Stimulated activated naive B cell treated with anti-CD40 and anti-IgM and Interleukin-4, amounts not matched to agents 10 μg/mL and 1 μg/mL and 100 μg/mL, for 72 hours (primary cell): ENCODE data around the gene OTUB1.

Experiments
- ATAC-seq, 2 donors: fragments of 150-1000 bp; cut with Tn5 transposase; replicated peaks; 2 replicates each; pipeline ENCODE4 v1.10.0; 2021; ENCODE audit warnings: moderate library complexity in 1 of 2
- DNase-seq: peaks from one replicate; pipeline ENCODE4 v3.0.0; 2021
- H3K27ac Mint-ChIP-seq: one replicate; pipeline ENCODE4 v1.8.0; 2022; ENCODE audit warnings: mild to moderate bottlenecking, mixed read lengths
- H3K27me3 Mint-ChIP-seq, 2 donors: one replicate each; pipeline ENCODE4 v1.8.0; 2022; ENCODE audit warnings: mixed read lengths in 2 of 2
- H3K36me3 Mint-ChIP-seq, 2 donors: one replicate each; pipeline ENCODE4 v1.8.0; 2022; ENCODE audit warnings: mixed read lengths in 2 of 2, mild to moderate bottlenecking in 1 of 2
- H3K4me1 Mint-ChIP-seq, 2 donors: one replicate each; pipeline ENCODE4 v1.8.0; 2022; ENCODE audit warnings: mixed read lengths in 2 of 2, mild to moderate bottlenecking in 1 of 2
- H3K4me3 Mint-ChIP-seq, 2 donors: one replicate each; pipeline ENCODE4 v1.8.0; 2022; ENCODE audit warnings: mild to moderate bottlenecking in 2 of 2, mixed read lengths in 2 of 2, moderate library complexity in 1 of 2
- H3K9me3 Mint-ChIP-seq, 2 donors: one replicate each; pipeline ENCODE4 v1.8.0; 2022; ENCODE audit warnings: mixed read lengths in 2 of 2, mild to moderate bottlenecking in 1 of 2

The OTUB1 gene

DNA sequence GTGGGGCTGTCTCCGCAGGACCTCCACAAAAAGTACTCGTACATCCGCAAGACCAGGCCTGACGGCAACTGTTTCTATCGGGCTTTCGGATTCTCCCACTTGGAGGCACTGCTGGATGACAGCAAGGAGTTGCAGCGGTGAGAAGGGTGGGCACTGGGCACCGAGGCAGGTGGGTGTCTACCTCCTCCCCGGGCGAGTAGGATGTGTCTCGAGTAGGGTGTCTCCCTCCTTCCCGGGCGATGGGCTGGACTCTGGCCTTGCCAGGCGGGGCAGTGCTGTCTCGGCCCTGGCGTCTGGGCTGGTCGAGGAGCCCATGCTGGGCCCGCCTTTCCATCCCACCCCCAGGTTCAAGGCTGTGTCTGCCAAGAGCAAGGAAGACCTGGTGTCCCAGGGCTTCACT lies 10.3 kb downstream of the OTUB1 start:
- peaks cover 27 to 60% of the 10 kb centered on the region in 2 donors for H3K4me1 Mint-ChIP-seq
- H3K27me3 Mint-ChIP-seq: peaks cover 3 to 7% of the 10 kb centered on the region in 2 donors
- no peak for ATAC-seq
- no peak overlapping the region for H3K27ac Mint-ChIP-seq
- no peak for DNase-seq
- H3K9me3 Mint-ChIP-seq: no peaks in the 10 kb centered on the region
- no peak overlapping the region for H3K4me3 Mint-ChIP-seq
- H3K36me3 Mint-ChIP-seq: peaks cover 52 to 69% of the 10 kb centered on the region in 2 donors

DNA sequence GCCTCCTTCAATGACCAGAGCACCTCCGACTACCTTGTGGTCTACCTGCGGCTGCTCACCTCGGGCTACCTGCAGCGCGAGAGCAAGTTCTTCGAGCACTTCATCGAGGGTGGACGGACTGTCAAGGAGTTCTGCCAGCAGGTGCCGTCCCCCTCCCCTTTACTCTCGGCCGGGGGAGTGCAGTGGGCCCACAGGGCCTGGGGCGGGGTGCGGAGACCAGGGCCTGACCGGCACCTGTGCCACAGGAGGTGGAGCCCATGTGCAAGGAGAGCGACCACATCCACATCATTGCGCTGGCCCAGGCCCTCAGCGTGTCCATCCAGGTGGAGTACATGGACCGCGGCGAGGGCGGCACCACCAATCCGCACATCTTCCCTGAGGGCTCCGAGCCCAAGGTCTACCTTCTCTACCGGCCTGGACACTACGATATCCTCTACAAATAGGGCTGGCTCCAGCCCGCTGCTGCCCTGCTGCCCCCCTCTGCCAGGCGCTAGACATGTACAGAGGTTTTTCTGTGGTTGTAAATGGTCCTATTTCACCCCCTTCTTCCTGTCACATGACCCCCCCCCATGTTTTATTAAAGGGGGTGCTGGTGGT lies 11.0 kb downstream of the OTUB1 start:
- H3K9me3 Mint-ChIP-seq: no peaks in the 10 kb centered on the region
- H3K27ac Mint-ChIP-seq: no peak overlapping the region
- H3K4me1 Mint-ChIP-seq: peaks cover 28 to 62% of the 10 kb centered on the region in 2 donors
- peaks cover 7 to 14% of the 10 kb centered on the region in 2 donors for H3K27me3 Mint-ChIP-seq
- H3K4me3 Mint-ChIP-seq: no peak overlapping the region
- peaks cover 46 to 62% of the 10 kb centered on the region in 2 donors for H3K36me3 Mint-ChIP-seq
- no peak for ATAC-seq
- DNase-seq: no peak

DNA sequence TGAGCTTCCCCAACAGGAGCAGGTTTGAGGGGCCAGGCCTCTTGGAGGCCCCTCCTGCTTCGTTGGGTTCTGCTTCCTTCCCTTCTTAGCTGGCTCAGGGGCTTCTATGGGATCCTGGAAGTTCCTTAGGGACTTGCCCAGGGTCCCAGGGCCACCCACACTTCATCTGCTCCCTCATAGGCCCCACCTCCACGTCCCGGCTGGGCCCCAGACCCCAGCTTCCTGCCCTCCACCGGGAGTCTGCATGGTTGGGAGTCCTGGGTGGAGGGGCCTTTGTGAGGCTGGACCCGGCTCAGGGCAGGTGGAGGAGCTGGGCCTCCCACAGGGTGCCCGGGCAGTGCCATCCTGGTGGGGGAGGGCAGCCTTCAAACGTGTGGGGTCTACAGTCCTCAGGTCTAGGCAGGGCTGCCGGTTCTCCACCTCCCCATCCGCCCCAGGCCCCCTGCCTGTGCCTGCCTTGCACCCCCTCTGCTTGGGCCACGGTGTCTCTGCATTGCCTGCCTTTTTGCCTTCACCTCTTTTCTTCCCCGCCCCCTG lies 11.6 kb downstream of the OTUB1 start:
- Mint-ChIP-seq H3K4me1 (peaks cover 29 to 65% of the 10 kb centered on the region in 2 donors), H3K36me3 (peaks cover 42 to 59% of the 10 kb centered on the region in 2 donors), H3K27me3 (peaks cover 7 to 21% of the 10 kb centered on the region in 2 donors), H3K27ac (peak overlapping the region; percentile 31), H3K4me3 (no peak overlapping the region), H3K9me3 (no peaks in the 10 kb centered on the region)
- ATAC-seq (no peak), DNase-seq (no peak)

DNA sequence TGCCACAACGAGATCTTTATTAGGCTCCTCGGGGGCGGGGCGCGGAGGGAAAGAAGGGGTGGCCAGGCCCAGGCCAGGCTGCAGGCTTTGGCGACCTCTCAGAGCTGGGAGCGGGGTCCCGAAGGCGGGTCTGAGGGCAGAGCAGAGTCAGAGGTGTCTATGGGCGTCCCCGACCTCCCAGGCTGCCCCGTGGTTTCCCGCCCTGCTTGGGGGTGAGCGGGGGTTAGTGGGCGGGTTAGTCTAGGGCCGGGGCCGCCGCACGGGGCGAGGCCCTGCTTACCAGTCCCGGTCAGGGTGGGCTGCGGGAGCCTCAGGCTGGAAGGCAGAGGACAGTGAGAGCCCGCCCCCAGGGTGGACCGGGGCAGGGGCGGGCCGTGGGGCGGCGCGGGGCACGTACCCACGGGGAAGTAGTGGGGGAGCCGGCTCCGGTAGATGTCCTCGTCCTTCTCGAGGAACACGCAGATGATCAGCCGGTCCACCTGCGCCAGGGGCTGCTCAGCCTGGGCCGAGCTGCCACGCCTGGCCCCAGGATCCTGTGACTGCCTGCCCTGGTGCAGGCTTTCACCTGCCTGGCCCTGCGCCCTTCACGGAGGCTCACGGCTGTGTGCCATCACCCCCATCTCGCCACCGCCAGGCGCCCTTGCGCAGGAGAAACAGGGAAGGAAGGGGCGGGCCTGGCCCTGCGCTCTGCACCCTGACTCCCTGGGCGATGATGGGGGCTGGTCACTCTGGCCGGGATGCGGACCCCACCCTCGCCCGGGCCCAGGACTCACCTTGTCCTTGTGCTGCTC lies 12.5 kb downstream of the OTUB1 start:
- Mint-ChIP-seq H3K4me3 (peak overlapping the region; percentile 52 to 56), H3K36me3 (peaks cover 38 to 52% of the 10 kb centered on the region in 2 donors), H3K27ac (no peak overlapping the region), H3K4me1 (peaks cover 25 to 57% of the 10 kb centered on the region in 2 donors), H3K9me3 (no peaks in the 10 kb centered on the region), H3K27me3 (peaks cover 7 to 21% of the 10 kb centered on the region in 2 donors)
- DNase-seq (no peak), ATAC-seq (peak; percentile 20 to 23)

DNA sequence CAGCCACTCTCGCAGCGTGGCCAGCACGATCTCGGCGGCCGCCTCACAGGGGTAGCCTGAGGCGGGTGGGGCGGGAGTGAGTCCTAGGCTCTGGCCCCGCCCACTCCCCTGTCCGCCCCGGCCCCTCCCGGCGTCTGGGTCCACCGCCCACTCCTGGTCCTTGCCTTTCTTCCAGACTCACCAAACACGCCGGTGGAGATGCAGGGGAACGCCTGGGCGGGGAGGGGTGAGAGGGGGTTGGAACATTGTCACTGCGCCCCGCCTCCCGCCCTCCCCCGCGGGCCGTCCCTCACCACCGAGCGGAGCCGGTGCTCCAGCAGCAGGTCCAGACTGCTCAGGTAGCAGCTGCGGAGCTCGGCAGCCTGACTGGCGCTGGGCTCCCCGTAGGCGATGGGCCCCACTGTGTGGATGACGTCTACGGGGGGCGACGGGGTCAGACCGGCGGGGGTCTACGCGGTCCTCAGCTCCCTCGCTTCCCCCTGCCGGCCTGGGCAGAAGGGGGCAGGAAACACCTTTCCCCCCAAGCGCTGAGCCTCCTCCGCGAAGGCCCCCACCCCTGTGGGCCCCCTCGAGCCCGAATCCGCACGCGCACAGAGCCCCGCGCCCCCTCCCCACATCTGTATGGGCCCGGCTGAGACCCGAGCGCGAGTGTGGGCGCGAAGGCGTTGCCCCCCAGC lies 13.2 kb downstream of the OTUB1 start:
- ATAC-seq: peak; percentile 56 to 69
- H3K9me3 Mint-ChIP-seq: no peaks in the 10 kb centered on the region
- peak; percentile 53 for DNase-seq
- peaks cover 22 to 53% of the 10 kb centered on the region in 2 donors for H3K4me1 Mint-ChIP-seq
- peaks cover 33 to 45% of the 10 kb centered on the region in 2 donors for H3K36me3 Mint-ChIP-seq
- H3K27ac Mint-ChIP-seq: no peak overlapping the region
- peaks cover 7 to 21% of the 10 kb centered on the region in 2 donors for H3K27me3 Mint-ChIP-seq
- H3K4me3 Mint-ChIP-seq: peak overlapping the region; percentile 72 to 81

- H3K36me3 Mint-ChIP-seq: peaks cover 26 to 38% of the 10 kb centered on the region in 2 donors
- H3K4me3 Mint-ChIP-seq: peak overlapping the region; percentile 72 to 81
- H3K27ac Mint-ChIP-seq: peak overlapping the region; percentile 14
- no peaks in the 10 kb centered on the region for H3K9me3 Mint-ChIP-seq
- H3K4me1 Mint-ChIP-seq: peaks cover 20 to 49% of the 10 kb centered on the region in 2 donors
- H3K27me3 Mint-ChIP-seq: peaks cover 12 to 22% of the 10 kb centered on the region in 2 donors
- DNase-seq: peak; percentile 50
- peak; percentile 81 to 85 for ATAC-seq
These were observed 13.9 kb downstream of the OTUB1 start for GRCh38 chr11:64000026-64000739.

- H3K9me3 Mint-ChIP-seq: no peaks in the 10 kb centered on the region
- peaks cover 15 to 29% of the 10 kb centered on the region in 2 donors for H3K27me3 Mint-ChIP-seq
- H3K27ac Mint-ChIP-seq: no peak overlapping the region
- peaks cover 18 to 49% of the 10 kb centered on the region in 2 donors for H3K4me1 Mint-ChIP-seq
- peaks cover 21 to 30% of the 10 kb centered on the region in 2 donors for H3K36me3 Mint-ChIP-seq
- no peak for ATAC-seq
- no peak for DNase-seq
- H3K4me3 Mint-ChIP-seq: peak overlapping the region; percentile 25 to 47
These were observed 14.7 kb downstream of the OTUB1 start for GRCh38 chr11:64000740-64001483.

DNA sequence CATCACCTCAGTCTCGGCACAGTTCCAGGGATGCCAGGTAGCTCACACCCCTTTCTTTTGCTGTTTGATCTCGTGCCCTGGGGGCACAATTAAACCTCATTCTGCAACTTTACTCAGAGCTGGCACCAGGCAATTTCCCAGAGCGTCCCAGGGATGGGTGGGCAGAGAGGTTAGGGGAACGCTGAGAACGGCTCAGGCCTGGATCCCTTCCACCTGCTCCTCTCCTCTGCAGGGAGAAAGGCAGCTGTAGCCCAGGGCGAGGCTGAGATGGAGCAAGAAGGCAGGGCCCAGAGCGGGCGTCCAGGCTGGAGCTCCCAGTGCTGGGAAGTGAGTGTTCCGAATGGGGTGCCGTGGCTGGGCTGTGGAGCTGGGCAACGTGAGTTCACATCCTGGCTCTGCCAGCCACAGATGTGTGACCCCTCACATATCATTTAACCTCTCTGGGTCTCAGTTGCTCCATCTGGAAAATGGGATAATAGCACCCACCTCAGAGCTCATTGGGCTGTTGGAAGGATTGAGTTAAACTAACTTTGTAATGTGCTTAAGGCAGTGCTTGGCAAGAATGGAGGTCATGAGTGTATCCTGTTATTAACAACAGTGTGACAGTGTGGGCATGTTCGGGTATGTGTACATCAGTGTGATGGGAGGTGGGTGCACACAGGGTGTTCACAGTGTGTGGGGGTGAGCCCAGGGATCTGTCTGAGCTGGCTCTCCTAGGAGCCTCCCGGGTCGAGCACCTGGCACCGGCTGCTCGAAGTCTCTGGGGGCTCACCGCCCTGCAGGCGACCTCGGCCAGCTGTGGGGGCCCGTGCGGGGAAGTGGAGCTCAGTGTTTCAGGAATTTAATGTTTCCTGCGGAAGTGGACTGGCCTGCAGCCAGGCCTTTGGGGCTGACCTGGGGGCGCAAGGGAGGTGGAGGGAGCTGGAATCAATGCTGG lies 15.5 kb downstream of the OTUB1 start:
- H3K9me3 Mint-ChIP-seq: no peaks in the 10 kb centered on the region
- DNase-seq: no peak

DNA sequence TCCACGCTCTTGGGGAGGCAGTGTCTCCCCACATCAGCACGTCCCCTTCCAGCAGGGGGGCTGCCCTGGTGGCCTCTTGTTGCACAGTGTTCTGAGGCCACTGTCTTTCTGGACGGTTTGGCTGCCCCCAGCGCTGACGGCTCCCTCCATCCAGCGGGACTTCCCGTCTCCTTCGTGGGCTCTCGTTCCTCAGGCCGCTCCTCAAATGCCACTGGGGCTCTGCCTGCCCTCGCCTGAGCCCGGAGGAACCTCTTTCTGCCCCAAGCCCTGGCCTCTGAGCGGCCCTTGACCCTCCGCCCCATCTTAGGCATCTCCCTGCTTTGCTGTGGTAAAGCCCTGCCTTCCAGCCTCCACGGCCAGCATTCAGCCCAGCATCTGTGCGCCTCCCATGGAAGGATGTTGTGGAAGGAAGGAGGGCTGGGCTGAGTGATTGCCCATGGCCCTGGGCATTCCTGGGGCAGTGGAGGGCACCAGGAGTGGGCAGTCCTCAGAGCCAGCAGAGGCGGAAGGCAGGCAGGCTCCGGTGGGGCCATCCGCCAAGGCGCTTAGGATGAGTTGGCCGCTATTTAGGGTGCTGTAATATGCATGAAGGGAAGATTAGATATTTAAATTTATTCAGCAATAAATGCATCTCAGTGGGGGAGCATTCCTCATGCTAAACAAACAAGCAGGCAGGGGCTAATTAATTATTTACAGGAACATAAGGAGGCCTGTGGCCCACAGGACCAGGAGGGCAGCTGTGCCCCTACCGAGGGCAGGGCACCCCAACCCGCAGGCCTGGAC lies 17.8 kb downstream of the OTUB1 start:
- H3K36me3 Mint-ChIP-seq: peaks cover 5 to 6% of the 10 kb centered on the region in 2 donors
- no peak overlapping the region for H3K4me3 Mint-ChIP-seq
- H3K27ac Mint-ChIP-seq: no peak overlapping the region
- no peak for ATAC-seq
- H3K4me1 Mint-ChIP-seq: peaks cover 22 to 55% of the 10 kb centered on the region in 2 donors
- H3K9me3 Mint-ChIP-seq: no peaks in the 10 kb centered on the region
- DNase-seq: no peak
- peaks cover 42 to 59% of the 10 kb centered on the region in 2 donors for H3K27me3 Mint-ChIP-seq

More for the DNA sequence above, 15.5 kb downstream of the OTUB1 start:
- Mint-ChIP-seq H3K4me3 (peak overlapping the region; percentile 16 to 25), H3K27me3 (peaks cover 24 to 37% of the 10 kb centered on the region in 2 donors), H3K36me3 (peaks cover 19 to 22% of the 10 kb centered on the region in 2 donors), H3K27ac (no peak overlapping the region), H3K4me1 (peaks cover 20 to 54% of the 10 kb centered on the region in 2 donors)
- ATAC-seq: no peak

DNA sequence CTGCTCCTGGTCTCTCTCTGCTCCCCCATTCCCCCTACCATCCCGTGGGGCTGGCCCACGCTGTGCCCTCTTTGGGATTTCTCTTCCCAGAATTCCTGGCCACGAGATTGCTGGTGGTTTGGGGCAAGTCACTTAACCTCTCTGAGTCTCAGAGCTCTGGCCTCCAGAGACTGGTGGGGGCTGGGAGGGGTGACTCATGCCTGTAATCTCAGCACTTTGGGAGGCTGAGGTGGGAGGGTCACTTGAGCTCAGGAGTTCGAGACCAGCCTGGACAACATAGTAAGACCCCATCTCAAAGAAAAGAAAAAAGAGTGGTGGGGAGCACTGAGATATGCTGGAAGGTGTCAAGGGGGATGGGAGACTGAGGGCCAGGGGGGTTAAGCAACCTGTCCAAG lies 18.3 kb downstream of the OTUB1 start:
- Mint-ChIP-seq H3K4me3 (no peak overlapping the region), H3K36me3 (peaks cover 4% of the 10 kb centered on the region in 2 donors), H3K9me3 (no peaks in the 10 kb centered on the region), H3K27me3 (peaks cover 42 to 63% of the 10 kb centered on the region in 2 donors), H3K27ac (no peak overlapping the region), H3K4me1 (peaks cover 22 to 49% of the 10 kb centered on the region in 2 donors)
- ATAC-seq (no peak), DNase-seq (no peak)

GRCh38 chr11:64005691-64006090 lies 19.5 kb downstream of the OTUB1 start:
- peaks cover 21 to 42% of the 10 kb centered on the region in 2 donors for H3K4me1 Mint-ChIP-seq
- DNase-seq (no peak), ATAC-seq (no peak)
- peaks cover 52 to 72% of the 10 kb centered on the region in 2 donors for H3K27me3 Mint-ChIP-seq
- H3K36me3 Mint-ChIP-seq: peaks cover 10 to 12% of the 10 kb centered on the region in 2 donors
- no peak overlapping the region for H3K27ac Mint-ChIP-seq
- no peak overlapping the region for H3K4me3 Mint-ChIP-seq
- H3K9me3 Mint-ChIP-seq: peaks cover 7 to 8% of the 10 kb centered on the region in 2 donors

- peaks cover 19 to 35% of the 10 kb centered on the region in 2 donors for H3K4me1 Mint-ChIP-seq
- no peak for DNase-seq
- H3K4me3 Mint-ChIP-seq: no peak overlapping the region
- H3K27ac Mint-ChIP-seq: no peak overlapping the region
- H3K9me3 Mint-ChIP-seq: peaks cover 13 to 14% of the 10 kb centered on the region in 2 donors
- ATAC-seq: no peak
- peaks cover 10 to 19% of the 10 kb centered on the region in 2 donors for H3K36me3 Mint-ChIP-seq
- peaks cover 56 to 72% of the 10 kb centered on the region in 2 donors for H3K27me3 Mint-ChIP-seq
These were observed 20.2 kb downstream of the OTUB1 start for GRCh38 chr11:64006398-64006797.
